Measurements from ENCODE around the gene SCARF1. TPM values are rescaled to one million over a fixed set of nuclear protein-coding genes. Genes with fewer than 3 reads are reported as not detected.

Gene SCARF1
- total RNA-seq, 1 donor from 2014 or later, result 37.4 TPM

DNA sequence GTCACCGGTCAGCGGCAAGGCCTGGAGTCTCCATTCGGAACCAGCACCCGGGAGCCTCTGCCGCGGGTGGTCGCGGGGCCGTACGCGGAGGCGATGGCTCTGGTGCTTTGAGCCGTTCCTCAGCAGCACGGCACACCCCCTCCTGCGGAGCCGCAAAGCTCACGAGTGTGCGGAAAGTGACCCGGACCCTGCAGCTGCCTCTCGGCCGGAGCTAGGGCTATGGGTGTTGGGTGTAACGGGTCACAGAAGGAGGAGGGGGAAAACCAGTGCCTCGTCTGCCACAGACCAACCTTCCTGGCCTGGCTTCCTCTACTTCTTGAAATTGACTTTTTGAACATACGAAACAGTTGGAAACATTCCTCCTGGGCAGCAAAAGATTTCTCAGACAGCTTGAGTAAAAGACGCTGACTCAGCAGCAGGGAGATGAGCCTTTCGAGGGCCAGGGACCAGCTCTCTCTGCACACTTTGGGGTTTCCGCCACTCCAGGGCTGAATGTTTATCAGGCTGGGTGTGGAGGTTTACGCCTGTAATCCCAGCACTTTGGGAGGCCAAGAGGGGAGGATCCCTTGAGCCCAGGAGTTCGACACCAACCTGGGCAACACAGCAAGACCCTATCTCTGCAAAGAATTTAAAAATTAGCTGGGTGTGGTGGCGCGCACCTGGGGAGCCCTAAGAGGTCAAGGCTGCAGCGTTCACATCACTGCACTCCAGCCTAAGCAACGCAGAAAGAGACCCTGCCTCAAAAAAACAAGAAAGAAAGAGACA lies 56.5 kb downstream of the SCARF1 start:
- no peaks in the 10 kb centered on the region for H3K9me3 ChIP-seq
- peaks cover 21% of the 10 kb centered on the region for H3K4me1 ChIP-seq
- TF ChIP-seq, protein P1, sequence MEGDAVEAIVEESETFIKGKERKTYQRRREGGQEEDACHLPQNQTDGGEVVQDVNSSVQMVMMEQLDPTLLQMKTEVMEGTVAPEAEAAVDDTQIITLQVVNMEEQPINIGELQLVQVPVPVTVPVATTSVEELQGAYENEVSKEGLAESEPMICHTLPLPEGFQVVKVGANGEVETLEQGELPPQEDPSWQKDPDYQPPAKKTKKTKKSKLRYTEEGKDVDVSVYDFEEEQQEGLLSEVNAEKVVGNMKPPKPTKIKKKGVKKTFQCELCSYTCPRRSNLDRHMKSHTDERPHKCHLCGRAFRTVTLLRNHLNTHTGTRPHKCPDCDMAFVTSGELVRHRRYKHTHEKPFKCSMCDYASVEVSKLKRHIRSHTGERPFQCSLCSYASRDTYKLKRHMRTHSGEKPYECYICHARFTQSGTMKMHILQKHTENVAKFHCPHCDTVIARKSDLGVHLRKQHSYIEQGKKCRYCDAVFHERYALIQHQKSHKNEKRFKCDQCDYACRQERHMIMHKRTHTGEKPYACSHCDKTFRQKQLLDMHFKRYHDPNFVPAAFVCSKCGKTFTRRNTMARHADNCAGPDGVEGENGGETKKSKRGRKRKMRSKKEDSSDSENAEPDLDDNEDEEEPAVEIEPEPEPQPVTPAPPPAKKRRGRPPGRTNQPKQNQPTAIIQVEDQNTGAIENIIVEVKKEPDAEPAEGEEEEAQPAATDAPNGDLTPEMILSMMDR (IDR thresholded peaks at IDR 0.05), result no peak
- H3K36me3 ChIP-seq, result peaks cover 46% of the 10 kb centered on the region
- DNase-seq, result no peak
- peak overlapping the region; percentile 14 for H3K27ac ChIP-seq
- H3K4me3 ChIP-seq, result no peak overlapping the region
- ATAC-seq, result no peak
- intact Hi-C loops (cut with DNase I), result no loop called here
- no peaks in the 10 kb centered on the region for H3K27me3 ChIP-seq (ENCODE audit: low read depth)

DNA sequence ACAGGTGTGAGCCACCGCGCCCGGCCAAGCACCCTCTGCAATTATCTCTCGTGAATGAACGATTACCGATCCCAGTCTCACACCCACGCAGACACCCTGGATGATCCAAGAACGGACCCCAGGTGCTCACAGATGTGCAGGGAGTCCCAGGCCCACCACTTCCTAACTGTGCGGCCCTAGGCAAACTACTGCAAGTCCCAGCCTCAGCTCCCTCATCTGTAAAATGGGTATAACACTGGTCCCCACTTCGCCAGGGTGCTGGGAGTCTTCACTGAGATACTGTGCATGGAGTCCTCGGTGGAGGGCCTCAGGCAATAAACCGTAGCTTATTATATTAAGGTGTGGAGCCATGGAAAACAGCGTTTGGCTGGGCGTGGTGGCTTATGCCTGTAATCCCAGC lies 61.4 kb downstream of the SCARF1 start:
- no peak for DNase-seq
- H3K27me3 ChIP-seq (ENCODE audit: low read depth), result no peaks in the 10 kb centered on the region
- no peak for ATAC-seq
- intact Hi-C loops (cut with DNase I), result no loop called here
- TF ChIP-seq, protein P1 (IDR thresholded peaks at IDR 0.05), result no peak
- peaks cover 31% of the 10 kb centered on the region for H3K36me3 ChIP-seq
- H3K27ac ChIP-seq, result no peak overlapping the region
- peaks cover 9% of the 10 kb centered on the region for H3K4me1 ChIP-seq
- no peaks in the 10 kb centered on the region for H3K9me3 ChIP-seq
- H3K4me3 ChIP-seq, result no peak overlapping the region

Other genes starting within 250 kb of the SCARF1 start
- gene YWHAE, start 245.5 kb downstream of the SCARF1 start, total RNA-seq, result 383 TPM
- 66.2 TPM for gene CRK, start 189.5 kb downstream of the SCARF1 start, total RNA-seq
- 213 TPM for gene MYO1C, start 153.0 kb downstream of the SCARF1 start, total RNA-seq
- 57.9 TPM for gene INPP5K, start 129.1 kb downstream of the SCARF1 start, total RNA-seq
- gene PITPNA, start 82.9 kb downstream of the SCARF1 start, total RNA-seq, result 71.3 TPM
- 44.6 TPM for gene SLC43A2, start 16.9 kb downstream of the SCARF1 start, total RNA-seq
- 41.5 TPM for gene RILP, start 4.1 kb upstream of the SCARF1 start, total RNA-seq
- 280 TPM for gene PRPF8, start 39.1 kb upstream of the SCARF1 start, total RNA-seq
- 13.4 TPM for gene TLCD2, start 64.6 kb upstream of the SCARF1 start, total RNA-seq
- 49.9 TPM for gene WDR81, start 79.0 kb upstream of the SCARF1 start, total RNA-seq
- 24.1 TPM for gene SERPINF2, start 97.1 kb upstream of the SCARF1 start, total RNA-seq
- 204 TPM for gene SERPINF1, start 116.3 kb upstream of the SCARF1 start, total RNA-seq
- 21.9 TPM for gene SMYD4, start 184.2 kb upstream of the SCARF1 start, total RNA-seq
- gene RPA1, start 184.3 kb upstream of the SCARF1 start, total RNA-seq, result 67.1 TPM